A673 (cell line): Measurements from ENCODE around the gene LCE1C. TPM values are rescaled to one million over a fixed set of nuclear protein-coding genes. Genes with fewer than 3 reads are reported as not detected.

Experiments
- BruUV-seq: library from RNA; stranded (reverse); fragments of 400-500 nt; replicated peaks from 2 replicates; lab custom pipeline; 2021; lab: Mats Ljungman, UMichigan
- CTCF ChIA-PET: fragments of 300-600 bp; sonication (Branson Sonifier 250); formaldehyde crosslinking; loops from one replicate; lab custom pipeline; 2022; ENCODE audit warnings: antibody characterized with exemption; lab: Charles Lee
- POLR2A ChIA-PET: fragments of 300-600 bp; sonication (Branson Sonifier 250); formaldehyde crosslinking; loops from one replicate; lab custom pipeline; 2022; ENCODE audit warnings: antibody characterized with exemption; ENCODE audit not compliant: low non-redundant PET; lab: Charles Lee
- DNase-seq: peaks from one replicate; pipeline ENCODE4 v3.0.0-alpha.2; 2015; ENCODE audit warnings: low spot score
- H3K27ac ChIP-seq: fragments of 200-600 bp; sonication (generic); 2 replicates; pipeline ENCODE4 v1.5.1; 2016; ENCODE audit warnings: mixed run types, low read depth, mild to moderate bottlenecking, mixed read lengths, antibody characterized with exemption, low read length; ENCODE audit not compliant: poor library complexity, severe bottlenecking
- H3K27me3 ChIP-seq: fragments of 200-600 bp; sonication (generic); replicated peaks from 2 replicates; pipeline ENCODE4 v1.6.1; 2017; ENCODE audit warnings: mixed run types, low read depth, mild to moderate bottlenecking, mixed read lengths, antibody characterized with exemption, low read length; ENCODE audit not compliant: insufficient read depth, poor library complexity
- H3K36me3 ChIP-seq: fragments of 200-600 bp; sonication (generic); 2 replicates; pipeline ENCODE4 v1.6.1; 2016; ENCODE audit warnings: mixed run types, mild to moderate bottlenecking, mixed read lengths, antibody characterized with exemption, low read length; ENCODE audit not compliant: insufficient read depth, poor library complexity, severe bottlenecking
- H3K4me1 ChIP-seq: fragments of 200-600 bp; sonication (generic); 2 replicates; pipeline ENCODE4 v1.6.1; 2017; ENCODE audit warnings: mixed run types, mild to moderate bottlenecking, mixed read lengths, antibody characterized with exemption, low read length; ENCODE audit not compliant: insufficient read depth, poor library complexity, severe bottlenecking
- H3K4me3 ChIP-seq: fragments of 200-600 bp; sonication (generic); 2 replicates; pipeline ENCODE4 v1.5.1; 2016; ENCODE audit warnings: low read depth, mixed run types, mild to moderate bottlenecking, mixed read lengths, low read length; ENCODE audit not compliant: poor library complexity, severe bottlenecking
- H3K9me3 ChIP-seq: fragments of 200-600 bp; sonication (generic); 2 replicates; pipeline ENCODE4 v1.6.1; 2016; ENCODE audit warnings: mixed run types, low read depth, mild to moderate bottlenecking, mixed read lengths, antibody characterized with exemption, low read length; ENCODE audit not compliant: poor library complexity, severe bottlenecking
- CTCF ChIP-seq: fragments of 300-800, 200-600 bp; sonication (generic); conservative IDR thresholded peaks from 2 replicates; pipeline ENCODE4 v1.5.1; 2017; ENCODE audit warnings: low read depth, mild to moderate bottlenecking, antibody characterized with exemption, low read length, moderate library complexity, mixed read lengths
- EZH2 ChIP-seq: fragments of 200-600 bp; sonication (generic); IDR thresholded peaks from 2 replicates; pipeline ENCODE4 v1.6.1; 2017; ENCODE audit warnings: borderline replicate concordance, low read depth, mild to moderate bottlenecking, mixed read lengths, antibody characterized with exemption, low read length; ENCODE audit not compliant: poor library complexity, severe bottlenecking
- intact Hi-C: fragments of 100-400 bp; cut with micrococcal nuclease; formaldehyde crosslinking; loops from one replicate; pipeline ENCODE4 v1.10.0; 2022; ENCODE audit not compliant: unreplicated experiment
- total RNA-seq: library from RNA; stranded (reverse); gene quantifications from 2 replicates; pipeline ENCODE4 v1.2.3, GENCODE V29; 2021

LCE1C gene
- total RNA-seq, 1 experiment from 2014 or later, result not detected

- ChIA-PET CTCF (no interaction called here), POLR2A (no interaction called here)
- DNase-seq, result no peak
- TF ChIP-seq EZH2 (no peak), CTCF (no peak)
- no TSS peak for BruUV-seq
- peaks cover 3% of the 10 kb centered on the region for H3K27me3 ChIP-seq
- no peak overlapping the region for H3K27ac ChIP-seq
- no peaks in the 10 kb centered on the region for H3K9me3 ChIP-seq
- no peak overlapping the region for H3K4me3 ChIP-seq
- no peaks in the 10 kb centered on the region for H3K36me3 ChIP-seq
- intact Hi-C loops, result no loop called here
- no peaks in the 10 kb centered on the region for H3K4me1 ChIP-seq
These were observed 36.0 kb downstream of the LCE1C start for GRCh38 chr1:152770411-152770810.

GRCh38 chr1:152768847-152769533 lies 37.5 kb downstream of the LCE1C start:
- POLR2A ChIA-PET, result no interaction called here
- CTCF ChIA-PET, result no interaction called here
- intact Hi-C loops, result no loop called here
- H3K4me1 ChIP-seq, result no peaks in the 10 kb centered on the region
- H3K9me3 ChIP-seq, result no peaks in the 10 kb centered on the region
- H3K27ac ChIP-seq, result no peak overlapping the region
- TF ChIP-seq EZH2 (no peak), CTCF (no peak)
- H3K27me3 ChIP-seq, result peaks cover 3% of the 10 kb centered on the region
- H3K4me3 ChIP-seq, result no peak overlapping the region
- H3K36me3 ChIP-seq, result no peaks in the 10 kb centered on the region
- no TSS peak for BruUV-seq
- DNase-seq, result no peak

DNA sequence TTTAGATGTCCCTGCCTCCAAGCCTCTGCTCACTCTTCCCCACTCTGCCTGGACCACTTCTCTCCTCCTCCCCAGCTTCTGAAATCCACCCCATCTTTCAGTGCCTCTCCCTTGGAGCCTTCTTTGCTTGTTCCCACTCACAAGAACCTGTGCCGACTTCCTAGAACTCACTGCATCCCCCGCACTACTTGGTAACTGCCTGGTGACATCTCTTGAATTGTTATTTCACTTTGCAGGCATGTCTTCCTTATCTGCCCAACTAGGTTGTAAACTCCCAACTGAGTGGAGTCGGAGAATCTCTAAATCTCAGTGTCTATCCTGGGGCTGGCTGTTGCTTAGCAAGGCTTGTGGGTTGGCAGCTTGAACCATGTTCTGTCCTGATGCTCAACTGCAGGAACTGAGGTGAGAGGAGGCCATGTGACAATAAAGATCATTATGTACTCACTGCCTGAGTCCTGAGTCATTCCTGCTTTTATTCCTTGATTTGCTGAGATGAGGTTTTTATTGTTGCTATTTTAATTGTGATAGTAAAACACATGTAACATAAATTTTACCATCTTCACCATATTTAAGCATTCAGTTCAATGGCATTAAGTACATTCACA lies 44.7 kb downstream of the LCE1C start:
- no peaks in the 10 kb centered on the region for H3K4me1 ChIP-seq
- TF ChIP-seq CTCF (no peak), EZH2 (no peak)
- no peaks in the 10 kb centered on the region for H3K36me3 ChIP-seq
- no peak overlapping the region for H3K27ac ChIP-seq
- intact Hi-C loops, result no loop called here
- H3K4me3 ChIP-seq, result no peak overlapping the region
- ChIA-PET CTCF (no interaction called here), POLR2A (no interaction called here)
- H3K9me3 ChIP-seq, result no peaks in the 10 kb centered on the region
- no TSS peak for BruUV-seq
- DNase-seq, result no peak
- H3K27me3 ChIP-seq, result no peaks in the 10 kb centered on the region
